ENCODE data around the gene NEIL3.

GRCh38 chr4:177367336-177367735 is 57.7 kb downstream of the NEIL3 start:
- TF ChIP-seq, protein P1, sequence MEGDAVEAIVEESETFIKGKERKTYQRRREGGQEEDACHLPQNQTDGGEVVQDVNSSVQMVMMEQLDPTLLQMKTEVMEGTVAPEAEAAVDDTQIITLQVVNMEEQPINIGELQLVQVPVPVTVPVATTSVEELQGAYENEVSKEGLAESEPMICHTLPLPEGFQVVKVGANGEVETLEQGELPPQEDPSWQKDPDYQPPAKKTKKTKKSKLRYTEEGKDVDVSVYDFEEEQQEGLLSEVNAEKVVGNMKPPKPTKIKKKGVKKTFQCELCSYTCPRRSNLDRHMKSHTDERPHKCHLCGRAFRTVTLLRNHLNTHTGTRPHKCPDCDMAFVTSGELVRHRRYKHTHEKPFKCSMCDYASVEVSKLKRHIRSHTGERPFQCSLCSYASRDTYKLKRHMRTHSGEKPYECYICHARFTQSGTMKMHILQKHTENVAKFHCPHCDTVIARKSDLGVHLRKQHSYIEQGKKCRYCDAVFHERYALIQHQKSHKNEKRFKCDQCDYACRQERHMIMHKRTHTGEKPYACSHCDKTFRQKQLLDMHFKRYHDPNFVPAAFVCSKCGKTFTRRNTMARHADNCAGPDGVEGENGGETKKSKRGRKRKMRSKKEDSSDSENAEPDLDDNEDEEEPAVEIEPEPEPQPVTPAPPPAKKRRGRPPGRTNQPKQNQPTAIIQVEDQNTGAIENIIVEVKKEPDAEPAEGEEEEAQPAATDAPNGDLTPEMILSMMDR (IDR thresholded peaks at IDR 0.05; ENCODE audit: poor library complexity, severe bottlenecking): no peak
- TF ChIP-seq EZH2 (IDR thresholded peaks at IDR 0.05; ENCODE audit: borderline replicate concordance, insufficient read depth, low read length, poor library complexity, severe bottlenecking): no peak
- no peak for TF ChIP-seq EP300 (conservative IDR thresholded peaks at IDR 0.05; ENCODE audit: poor library complexity, severe bottlenecking)
- no peak for TF ChIP-seq TAF1 (IDR thresholded peaks at IDR 0.05; ENCODE audit: low read depth)
- TF ChIP-seq POLR2AphosphoS5 (IDR thresholded peaks at IDR 0.05): no peak
- TF ChIP-seq, protein P2, sequence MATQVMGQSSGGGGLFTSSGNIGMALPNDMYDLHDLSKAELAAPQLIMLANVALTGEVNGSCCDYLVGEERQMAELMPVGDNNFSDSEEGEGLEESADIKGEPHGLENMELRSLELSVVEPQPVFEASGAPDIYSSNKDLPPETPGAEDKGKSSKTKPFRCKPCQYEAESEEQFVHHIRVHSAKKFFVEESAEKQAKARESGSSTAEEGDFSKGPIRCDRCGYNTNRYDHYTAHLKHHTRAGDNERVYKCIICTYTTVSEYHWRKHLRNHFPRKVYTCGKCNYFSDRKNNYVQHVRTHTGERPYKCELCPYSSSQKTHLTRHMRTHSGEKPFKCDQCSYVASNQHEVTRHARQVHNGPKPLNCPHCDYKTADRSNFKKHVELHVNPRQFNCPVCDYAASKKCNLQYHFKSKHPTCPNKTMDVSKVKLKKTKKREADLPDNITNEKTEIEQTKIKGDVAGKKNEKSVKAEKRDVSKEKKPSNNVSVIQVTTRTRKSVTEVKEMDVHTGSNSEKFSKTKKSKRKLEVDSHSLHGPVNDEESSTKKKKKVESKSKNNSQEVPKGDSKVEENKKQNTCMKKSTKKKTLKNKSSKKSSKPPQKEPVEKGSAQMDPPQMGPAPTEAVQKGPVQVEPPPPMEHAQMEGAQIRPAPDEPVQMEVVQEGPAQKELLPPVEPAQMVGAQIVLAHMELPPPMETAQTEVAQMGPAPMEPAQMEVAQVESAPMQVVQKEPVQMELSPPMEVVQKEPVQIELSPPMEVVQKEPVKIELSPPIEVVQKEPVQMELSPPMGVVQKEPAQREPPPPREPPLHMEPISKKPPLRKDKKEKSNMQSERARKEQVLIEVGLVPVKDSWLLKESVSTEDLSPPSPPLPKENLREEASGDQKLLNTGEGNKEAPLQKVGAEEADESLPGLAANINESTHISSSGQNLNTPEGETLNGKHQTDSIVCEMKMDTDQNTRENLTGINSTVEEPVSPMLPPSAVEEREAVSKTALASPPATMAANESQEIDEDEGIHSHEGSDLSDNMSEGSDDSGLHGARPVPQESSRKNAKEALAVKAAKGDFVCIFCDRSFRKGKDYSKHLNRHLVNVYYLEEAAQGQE (IDR thresholded peaks at IDR 0.05; ENCODE audit: borderline replicate concordance): no peak
- TF ChIP-seq RAD21 (conservative IDR thresholded peaks at IDR 0.05): no peak
- TF ChIP-seq SMC3 (conservative IDR thresholded peaks at IDR 0.05; ENCODE audit: poor library complexity): no peak

Data from neural cell (in vitro differentiated cells).